GM18907 (cell line): Measurements from ENCODE around the gene DUS1L.

Source experiments
- ATAC-seq: cut with Tn5 transposase; IDR thresholded peaks from one replicate; pipeline ENCODE4 v1.9.1; 2021; ENCODE audit warnings: mild to moderate bottlenecking, moderate library complexity; ENCODE audit not compliant: unreplicated experiment

The DUS1L gene

GRCh38 chr17:82029990-82030469 is 35.6 kb downstream of the DUS1L start:
- ATAC-seq: no peak

GRCh38 chr17:82029391-82029790 is 36.2 kb downstream of the DUS1L start:
- ATAC-seq: no peak

- ATAC-seq: no peak
Observed at GRCh38 chr17:82028966-82029365, 36.6 kb downstream of the DUS1L start.

GRCh38 chr17:82028246-82028645 is 37.4 kb downstream of the DUS1L start:
- no peak for ATAC-seq

- no peak for ATAC-seq
Observed at GRCh38 chr17:82025401-82026107, 40.0 kb downstream of the DUS1L start.

- no peak for ATAC-seq
Observed at GRCh38 chr17:82024859-82025258, 40.7 kb downstream of the DUS1L start.

GRCh38 chr17:82023447-82024241 is 42.0 kb downstream of the DUS1L start:
- peak; percentile 7 for ATAC-seq

- peak; percentile 83 for ATAC-seq
Observed at GRCh38 chr17:82022981-82023446, 42.6 kb downstream of the DUS1L start, which contains the start of gene LRRC45. LRRC45 (plus strand) TSS chr17:82023305; CDS start chr17:82023644, 339 bp downstream.

- no peak for ATAC-seq
Observed at GRCh38 chr17:82022310-82022980, 43.2 kb downstream of the DUS1L start, which contains the start of gene CENPX. CENPX (minus strand) TSS chr17:82022878; CDS start chr17:82022861, 17 bp downstream.

GRCh38 chr17:82021900-82022309 is 43.7 kb downstream of the DUS1L start:
- ATAC-seq: no peak

- no peak for ATAC-seq
Observed at GRCh38 chr17:82021107-82021899, 44.3 kb downstream of the DUS1L start.

- no peak for ATAC-seq
Observed at GRCh38 chr17:82020572-82021106, 45.0 kb downstream of the DUS1L start.

GRCh38 chr17:82019690-82020571 is 45.7 kb downstream of the DUS1L start:
- ATAC-seq: no peak

- ATAC-seq: no peak
Observed at GRCh38 chr17:82018989-82019689, 46.5 kb downstream of the DUS1L start.

GRCh38 chr17:82018152-82018988 is 47.2 kb downstream of the DUS1L start:
- ATAC-seq: no peak

GRCh38 chr17:82017612-82018151 is 47.9 kb downstream of the DUS1L start:
- no peak for ATAC-seq

GRCh38 chr17:82016875-82017459 is 48.6 kb downstream of the DUS1L start:
- no peak for ATAC-seq
